Vagina (tissue), 2 donors: ENCODE measurements around the gene OR51B6.

ENCODE experiments used
- POLR2AphosphoS5 ChIP-seq, 2 donors: sonication (generic); formaldehyde crosslinking; IDR thresholded peaks; one replicate each; pipeline ENCODE4 v1.9.0; 2017; ENCODE audit warnings: antibody characterized with exemption in 2 of 2, mild to moderate bottlenecking in 2 of 2, low read depth in 1 of 2; ENCODE audit not compliant: insufficient read depth in 1 of 2
- TF ChIP-seq, protein P1 (sequence below), 3 experiments: fragments of 450-650 bp in 2 of 3; fragments of 200-600 bp in 1 of 3; sonication (generic) in 1 of 3; IDR thresholded peaks; one replicate each; pipeline ENCODE4 v1.5.1; 2017 to 2019; ENCODE audit warnings: antibody characterized with exemption in 3 of 3, mild to moderate bottlenecking in 2 of 3, moderate library complexity in 2 of 3

DNA sequence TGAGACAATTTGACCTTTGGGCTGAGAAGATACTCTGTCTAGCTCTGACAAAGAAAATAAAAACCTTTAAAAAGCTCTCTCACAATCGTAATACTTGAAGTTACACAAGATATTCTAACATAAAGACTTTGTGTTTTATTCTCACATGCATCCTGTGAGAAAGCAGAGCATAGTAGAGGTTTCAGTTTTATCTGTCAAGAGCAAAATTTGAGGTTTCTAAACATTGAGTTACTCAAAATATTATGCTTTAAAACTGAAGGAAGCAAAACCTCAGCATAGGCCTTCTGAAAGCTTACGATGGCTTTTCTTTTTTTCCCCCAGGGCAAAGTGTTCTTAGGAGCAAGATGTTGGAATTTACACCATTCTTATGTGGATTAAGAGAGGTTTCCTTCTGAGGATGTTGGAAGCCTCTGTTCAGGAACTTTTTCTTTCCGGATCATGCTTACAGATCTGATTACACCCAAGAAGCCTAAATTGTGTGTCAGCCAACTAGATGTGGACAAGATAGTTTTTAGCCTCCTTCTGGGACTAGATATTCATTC is 17.3 kb downstream of the OR51B6 start:
- TF ChIP-seq, protein P1, sequence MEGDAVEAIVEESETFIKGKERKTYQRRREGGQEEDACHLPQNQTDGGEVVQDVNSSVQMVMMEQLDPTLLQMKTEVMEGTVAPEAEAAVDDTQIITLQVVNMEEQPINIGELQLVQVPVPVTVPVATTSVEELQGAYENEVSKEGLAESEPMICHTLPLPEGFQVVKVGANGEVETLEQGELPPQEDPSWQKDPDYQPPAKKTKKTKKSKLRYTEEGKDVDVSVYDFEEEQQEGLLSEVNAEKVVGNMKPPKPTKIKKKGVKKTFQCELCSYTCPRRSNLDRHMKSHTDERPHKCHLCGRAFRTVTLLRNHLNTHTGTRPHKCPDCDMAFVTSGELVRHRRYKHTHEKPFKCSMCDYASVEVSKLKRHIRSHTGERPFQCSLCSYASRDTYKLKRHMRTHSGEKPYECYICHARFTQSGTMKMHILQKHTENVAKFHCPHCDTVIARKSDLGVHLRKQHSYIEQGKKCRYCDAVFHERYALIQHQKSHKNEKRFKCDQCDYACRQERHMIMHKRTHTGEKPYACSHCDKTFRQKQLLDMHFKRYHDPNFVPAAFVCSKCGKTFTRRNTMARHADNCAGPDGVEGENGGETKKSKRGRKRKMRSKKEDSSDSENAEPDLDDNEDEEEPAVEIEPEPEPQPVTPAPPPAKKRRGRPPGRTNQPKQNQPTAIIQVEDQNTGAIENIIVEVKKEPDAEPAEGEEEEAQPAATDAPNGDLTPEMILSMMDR (IDR thresholded peaks at IDR 0.05): no peak
- TF ChIP-seq POLR2AphosphoS5 (IDR thresholded peaks at IDR 0.05; ENCODE audit: insufficient read depth in 1 of 2, low read depth in 1 of 2): no peak
